GM04503 (cell line): Measurements from ENCODE around the gene NTM.
"Not testable (repeated sequence)": the region's sequence is repeated elsewhere in the genome, so short reads cannot be mapped to it uniquely, and the experiment has no call there.

Experiments used
- DNase-seq: peaks from one replicate; pipeline ENCODE4 v3.0.0-alpha.2; 2012; ENCODE audit warnings: low read depth

Gene NTM

DNA sequence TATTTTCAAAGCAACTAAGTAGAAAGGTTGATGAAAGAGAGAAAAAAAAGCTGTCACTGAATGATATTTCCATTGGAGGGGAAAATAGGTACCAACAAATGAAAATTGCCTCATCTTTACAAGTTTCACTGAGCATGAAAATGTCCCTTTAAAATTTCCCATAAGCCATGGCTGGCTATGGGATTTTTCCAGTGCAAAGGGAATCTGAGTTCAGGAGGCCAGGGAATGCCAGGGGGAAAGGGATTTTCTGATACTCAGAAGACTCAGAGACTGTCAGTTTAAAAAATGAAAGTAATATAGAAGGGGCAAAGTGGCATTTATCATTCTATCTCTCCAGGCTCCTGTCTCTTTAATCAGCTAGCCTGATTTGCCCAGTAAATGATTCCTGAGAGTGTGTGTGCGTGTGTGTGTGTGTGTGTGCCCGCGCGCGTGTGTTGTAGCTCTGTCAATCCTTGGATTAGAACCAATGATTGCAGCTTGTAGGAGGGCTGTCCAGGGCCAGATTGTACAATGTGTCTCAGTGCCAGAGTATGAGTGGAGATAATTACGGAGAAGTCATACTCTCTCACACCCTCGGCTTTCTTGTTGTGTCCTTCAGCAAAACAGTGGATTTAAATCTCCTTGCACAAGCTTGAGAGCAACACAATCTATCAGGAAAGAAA lies at the start of gene NTM:
Gene NTM, plus strand, starts transcription at position 526 of the 662 bp plus-strand sequence.
- DNase-seq = peak; percentile 4

DNA sequence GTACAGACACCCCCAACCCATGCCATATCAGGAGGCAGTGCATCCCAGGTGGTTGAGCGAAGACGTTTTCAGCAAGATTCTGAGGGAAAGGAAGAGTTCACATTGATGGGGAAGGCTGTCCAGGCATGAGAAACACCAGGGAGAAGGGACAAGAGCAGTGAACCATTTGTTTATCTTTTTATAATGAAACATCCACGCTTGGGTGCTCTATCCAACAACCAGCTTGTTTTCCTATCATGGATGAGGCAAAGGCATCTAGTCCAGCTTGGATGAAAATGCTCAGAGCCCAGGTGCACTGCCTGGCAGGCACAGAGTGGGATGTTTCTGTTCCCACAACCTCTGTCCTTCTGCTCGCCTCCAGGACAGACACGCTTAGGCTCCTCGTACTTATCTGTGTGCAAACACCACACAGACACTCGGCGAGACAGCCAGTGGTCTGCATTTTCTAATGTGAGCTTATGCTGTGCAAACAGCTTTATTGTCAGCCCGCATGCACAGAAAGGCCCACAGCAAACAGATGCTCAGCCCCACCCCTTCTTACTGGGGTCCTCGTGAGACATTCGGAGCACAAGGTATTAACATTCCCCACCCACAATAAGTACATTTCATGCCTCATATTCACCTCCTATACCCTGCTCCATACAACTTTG lies 45.4 kb upstream of the NTM start:
- no peak for DNase-seq

DNA sequence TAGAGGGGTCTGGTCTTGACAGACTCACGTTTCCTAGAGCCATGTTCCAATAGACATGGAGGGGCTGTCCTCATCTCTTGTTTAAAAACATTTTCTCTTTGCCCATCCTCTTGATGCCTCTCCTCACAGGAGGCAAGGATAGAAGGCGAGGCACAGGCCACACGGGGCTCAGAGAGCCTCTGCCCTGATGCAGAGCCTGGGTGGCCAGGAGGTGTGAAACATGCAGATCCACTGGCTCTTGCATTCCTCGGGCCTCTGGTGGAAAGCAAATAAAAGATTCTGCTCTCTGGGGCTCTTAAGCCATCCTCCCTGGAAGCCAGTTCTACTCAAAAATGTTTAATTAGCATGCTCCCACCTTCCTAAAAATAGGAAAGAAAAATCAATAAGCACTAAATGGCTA lies 43.6 kb upstream of the NTM start:
- no peak for DNase-seq

DNA sequence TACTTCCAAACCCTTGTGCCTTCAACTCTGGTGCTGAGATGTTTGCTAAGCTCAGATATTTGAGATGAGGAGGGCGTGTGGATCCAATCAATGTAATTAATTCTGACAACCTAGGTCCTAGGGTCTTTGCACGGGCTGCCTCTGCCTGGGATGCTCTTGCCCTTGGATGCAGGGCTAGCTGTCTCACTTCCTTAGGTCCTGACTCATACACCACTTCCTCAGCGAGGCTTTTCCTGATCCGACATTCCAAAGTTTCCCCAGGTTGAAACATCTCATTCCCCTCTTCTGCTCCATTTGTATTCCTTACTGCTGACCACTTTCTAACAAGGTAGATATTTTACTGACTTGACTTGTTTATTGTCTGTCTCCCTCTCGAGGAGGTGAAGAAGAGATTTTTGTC lies 43.0 kb upstream of the NTM start:
- DNase-seq = no peak

DNA sequence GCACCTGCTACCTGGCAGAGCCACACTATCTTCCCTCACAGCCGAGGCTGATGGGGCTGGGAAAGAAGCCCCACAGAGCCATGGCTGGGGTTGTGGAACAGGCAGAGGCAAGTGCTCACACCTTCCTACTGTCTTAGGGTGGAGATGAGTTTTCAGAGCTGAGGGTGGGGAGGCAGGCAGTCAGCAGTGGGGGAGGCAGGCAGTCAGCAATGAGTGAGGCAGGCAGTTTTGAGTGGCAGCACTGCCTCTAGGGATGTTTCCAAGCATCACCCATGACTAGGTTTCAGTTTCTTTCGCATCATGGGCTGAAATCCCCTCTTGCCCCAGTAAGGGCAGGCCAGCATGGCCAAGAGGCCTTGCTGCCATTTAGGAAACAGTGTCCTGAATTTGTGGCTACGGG lies 41.6 kb upstream of the NTM start:
- no peak for DNase-seq

DNA sequence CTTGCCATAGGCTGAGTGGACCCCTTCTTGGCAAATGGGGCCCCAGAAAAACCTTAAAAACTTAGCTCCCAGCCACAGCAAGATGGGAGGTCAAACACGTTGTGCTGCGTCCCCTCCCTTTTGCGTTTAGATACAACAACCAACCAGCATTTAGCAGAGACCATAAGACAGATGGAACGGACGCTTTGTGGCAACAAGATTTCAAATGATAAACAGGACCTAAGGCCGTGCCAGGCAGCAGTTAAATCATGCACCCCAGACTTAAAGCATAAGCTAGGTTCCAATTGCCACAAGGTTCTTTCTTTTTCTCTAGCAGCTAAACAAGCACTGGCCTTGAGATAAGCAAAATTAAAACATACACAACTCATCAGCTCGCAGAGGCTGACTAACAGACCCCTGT lies 39.4 kb upstream of the NTM start:
- DNase-seq = no peak

DNA sequence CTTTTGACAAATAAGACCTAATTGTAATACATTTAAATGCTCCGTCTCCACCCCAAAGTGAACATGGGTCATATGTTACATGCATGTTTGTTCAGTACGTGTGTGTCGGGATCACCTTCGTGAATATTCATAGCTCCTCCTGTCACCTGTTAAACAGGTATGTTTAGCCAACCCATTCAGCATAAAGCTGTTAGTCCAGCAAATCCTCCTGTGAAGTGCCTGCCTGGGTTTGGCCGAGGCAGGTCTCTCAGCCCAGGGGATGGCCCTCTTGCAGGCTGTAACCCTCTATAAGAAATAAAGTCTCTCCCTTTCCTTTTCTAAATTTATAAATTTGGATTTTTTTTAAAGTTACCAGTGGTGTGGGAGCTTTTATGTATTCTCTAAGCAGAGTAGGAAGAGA lies 38.9 kb upstream of the NTM start:
- no peak for DNase-seq

DNA sequence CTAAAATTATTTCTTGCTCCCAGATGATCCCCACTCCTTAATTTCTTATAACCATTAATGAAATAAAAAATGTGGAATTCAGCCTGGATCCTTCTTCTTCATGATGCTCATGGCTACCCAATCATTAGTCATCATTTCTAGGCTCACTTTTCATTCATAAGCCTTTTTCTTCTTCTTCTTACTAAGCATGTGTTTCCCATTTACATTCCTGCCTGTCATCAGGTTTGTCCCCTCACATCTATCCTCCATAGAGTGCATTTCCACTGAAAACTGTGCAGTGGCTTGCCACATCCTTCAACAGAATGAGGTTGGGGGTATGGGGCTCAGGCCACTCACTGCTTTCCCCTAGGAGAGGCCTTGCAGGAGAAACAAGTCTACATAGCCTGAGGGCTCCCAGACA lies 35.8 kb upstream of the NTM start:
- DNase-seq = no peak

DNA sequence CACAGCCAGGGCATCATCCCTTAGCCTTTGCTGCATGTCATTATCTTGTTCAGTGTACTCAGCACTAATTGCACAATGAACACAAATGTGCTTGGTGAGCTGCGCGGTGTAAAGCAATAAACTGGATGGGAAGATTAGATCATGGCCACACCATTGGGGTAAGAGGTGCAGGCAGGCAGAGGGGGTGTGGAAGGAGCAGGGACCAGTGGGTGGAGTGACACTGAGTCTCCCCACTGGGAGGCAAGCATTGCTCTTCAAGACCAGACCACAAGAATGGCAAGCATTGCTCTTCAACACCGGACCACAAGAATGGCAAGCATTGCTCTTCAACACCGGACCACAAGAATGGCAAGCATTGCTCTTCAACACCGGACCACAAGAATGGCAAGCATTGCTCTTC lies 28.5 kb upstream of the NTM start:
- not testable (repeated sequence) for DNase-seq

DNA sequence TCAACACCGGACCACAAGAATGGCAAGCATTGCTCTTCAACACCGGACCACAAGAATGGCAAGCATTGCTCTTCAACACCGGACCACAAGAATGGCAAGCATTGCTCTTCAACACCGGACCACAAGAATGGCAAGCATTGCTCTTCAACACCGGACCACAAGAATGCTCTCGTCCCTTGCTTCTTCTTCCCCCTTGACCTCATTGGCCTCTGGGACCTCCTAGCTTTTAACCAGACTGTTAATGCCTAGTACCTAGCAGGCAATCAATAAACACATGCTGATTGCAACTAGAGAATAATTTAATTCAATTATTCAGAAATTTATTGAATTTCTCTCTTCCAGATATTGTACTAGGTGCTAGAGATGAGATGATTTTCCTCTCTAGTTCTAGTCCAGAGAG lies 28.0 kb upstream of the NTM start:
- not testable (repeated sequence) for DNase-seq

DNA sequence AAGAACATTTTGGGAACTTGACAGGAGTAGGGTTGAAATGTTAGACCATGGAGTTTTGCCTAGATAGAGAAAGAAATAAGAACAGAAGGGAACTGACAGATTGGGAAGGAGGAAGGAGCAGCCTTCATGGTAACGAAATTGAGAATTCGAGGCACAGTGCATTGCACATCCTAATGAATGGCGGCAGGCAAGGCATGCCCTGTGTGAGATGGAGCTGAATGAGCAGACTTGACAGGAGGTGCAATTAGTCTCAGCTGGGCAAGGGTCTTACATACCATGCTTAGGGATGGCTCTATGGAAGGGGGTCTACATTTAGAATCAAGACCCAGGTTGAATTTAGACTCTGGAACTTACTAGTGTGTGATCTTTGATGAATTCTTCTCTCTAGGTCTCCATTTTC lies 25.0 kb upstream of the NTM start:
- no peak for DNase-seq

DNA sequence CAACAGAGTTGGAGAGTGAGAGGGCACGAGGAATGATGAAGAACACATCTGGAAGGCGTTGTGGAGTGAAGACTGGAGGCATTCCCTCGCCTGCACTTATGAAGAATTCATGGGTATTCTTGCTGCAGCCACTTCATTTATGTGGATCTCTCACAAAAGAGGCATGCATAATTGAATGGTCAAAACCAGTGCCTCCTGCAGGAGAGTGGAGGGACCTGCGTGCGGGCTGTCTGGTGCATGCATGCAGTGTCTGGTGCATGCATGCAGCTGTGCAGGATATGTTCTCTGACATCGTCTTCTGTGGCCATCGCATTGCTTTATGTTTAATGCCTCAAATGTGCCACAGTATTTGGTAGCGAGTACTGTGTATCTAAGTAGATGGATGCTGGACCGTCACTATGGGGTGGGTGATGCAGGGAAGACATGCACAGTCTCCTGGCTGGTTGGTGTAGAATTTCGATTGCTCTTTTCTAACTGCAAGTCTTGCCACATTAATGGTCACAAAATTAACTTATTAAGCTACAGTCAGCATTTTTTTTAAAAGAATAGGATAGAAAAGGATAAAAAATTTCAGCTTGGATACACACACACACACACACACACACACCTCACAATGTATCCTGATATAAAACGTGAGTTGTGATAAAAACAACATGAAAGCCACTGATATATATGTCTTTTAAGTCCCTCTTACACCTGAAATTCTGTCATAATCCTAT lies 20.9 kb upstream of the NTM start:
- DNase-seq = no peak

DNA sequence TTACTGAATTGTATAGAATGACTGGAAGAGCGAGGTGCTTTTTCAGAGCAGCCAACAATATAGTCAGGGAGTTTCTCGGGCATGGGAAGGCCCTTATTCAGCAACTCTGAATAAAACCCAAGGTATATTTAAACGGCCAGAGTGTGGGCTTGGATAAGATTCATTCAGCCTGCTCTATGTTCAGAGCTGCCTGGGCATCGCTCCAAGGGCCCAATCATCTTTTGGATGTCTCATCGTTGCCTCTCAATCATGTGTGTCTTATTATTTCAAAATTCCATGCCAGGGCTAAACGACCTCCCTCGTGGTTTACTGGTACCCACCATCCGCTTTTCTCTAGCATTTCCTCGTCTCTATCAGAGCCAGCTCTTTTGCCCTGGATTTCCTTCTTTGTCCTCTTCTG lies 19.5 kb upstream of the NTM start:
- DNase-seq = no peak

DNA sequence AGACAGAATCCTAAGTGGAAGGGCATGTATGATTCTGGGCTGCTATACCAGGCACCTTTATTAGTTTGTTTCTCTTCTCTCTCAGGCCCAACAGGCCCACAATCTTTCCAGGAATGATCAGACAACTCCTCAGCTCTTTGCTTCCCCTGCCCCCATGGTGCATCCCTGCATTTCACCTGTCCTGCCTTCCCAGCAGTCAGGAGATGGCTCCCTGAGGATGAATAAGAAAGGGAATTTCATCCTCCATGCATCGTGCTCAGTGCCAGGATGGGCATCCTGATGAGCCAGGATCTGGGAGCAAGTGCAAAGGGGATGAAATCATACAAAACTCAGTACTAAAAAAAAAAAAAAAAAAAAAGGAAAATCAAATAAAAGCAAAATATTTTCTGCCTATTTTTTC lies 18.6 kb upstream of the NTM start:
- DNase-seq = no peak

DNA sequence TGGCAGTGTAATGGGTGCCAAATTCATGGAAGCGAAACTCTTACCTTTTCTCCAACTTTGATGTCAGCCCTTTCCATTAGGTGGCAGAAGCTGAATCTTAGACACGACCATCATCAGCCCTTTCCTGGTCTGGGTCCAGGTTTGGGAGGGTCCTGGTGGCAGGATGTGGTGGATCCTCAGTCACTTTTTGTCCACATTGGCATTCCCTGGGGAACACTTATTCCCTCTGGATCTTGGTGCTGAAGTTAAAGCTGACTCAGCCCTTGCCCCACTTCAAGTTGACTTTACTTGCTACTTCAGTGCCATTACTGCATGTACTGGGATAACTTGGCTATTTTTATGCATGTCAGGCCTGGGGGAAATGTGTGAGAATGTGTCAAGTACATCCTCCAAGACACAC lies 16.6 kb upstream of the NTM start:
- DNase-seq = no peak

DNA sequence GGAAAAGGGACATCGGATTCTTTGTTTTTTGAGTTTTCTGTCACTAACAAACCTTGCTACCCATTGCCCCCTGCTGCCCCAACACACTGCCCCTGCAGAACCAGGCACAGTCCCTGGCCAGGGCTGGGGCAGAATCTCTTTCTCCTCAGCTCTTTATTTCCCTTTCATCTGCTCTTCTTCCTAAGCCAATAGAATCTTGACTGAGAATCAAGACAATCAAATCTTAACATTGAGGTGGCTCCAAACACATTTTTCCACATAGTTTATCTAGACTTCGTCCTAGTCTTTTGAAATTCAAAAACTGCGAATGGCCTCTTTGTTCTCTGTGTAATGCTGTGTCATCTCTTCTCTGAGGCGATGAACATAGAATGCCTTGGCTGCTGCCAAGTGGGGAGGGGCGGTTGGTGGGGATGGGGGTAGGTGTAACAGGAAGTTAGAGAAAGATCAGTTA lies 16.1 kb upstream of the NTM start:
- no peak for DNase-seq

DNA sequence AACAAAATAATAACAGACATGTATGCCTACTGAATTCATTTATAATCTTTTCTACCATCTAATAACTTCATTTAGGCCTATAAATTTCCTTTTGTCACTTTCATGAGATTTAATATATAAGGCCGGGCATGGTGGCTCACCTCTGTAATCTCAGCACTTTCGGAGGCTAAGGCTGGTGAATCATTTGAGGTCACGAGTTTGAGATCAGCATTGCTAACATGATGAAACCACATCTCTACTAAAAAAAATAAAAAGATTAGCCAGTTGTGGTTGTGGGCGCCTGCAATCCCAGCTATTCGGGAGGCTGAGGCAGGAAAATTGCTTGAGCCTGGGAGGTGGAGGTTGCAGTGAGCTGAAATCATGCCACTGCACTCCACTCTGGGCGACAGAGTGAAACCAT lies 14.2 kb upstream of the NTM start:
- DNase-seq = no peak

DNA sequence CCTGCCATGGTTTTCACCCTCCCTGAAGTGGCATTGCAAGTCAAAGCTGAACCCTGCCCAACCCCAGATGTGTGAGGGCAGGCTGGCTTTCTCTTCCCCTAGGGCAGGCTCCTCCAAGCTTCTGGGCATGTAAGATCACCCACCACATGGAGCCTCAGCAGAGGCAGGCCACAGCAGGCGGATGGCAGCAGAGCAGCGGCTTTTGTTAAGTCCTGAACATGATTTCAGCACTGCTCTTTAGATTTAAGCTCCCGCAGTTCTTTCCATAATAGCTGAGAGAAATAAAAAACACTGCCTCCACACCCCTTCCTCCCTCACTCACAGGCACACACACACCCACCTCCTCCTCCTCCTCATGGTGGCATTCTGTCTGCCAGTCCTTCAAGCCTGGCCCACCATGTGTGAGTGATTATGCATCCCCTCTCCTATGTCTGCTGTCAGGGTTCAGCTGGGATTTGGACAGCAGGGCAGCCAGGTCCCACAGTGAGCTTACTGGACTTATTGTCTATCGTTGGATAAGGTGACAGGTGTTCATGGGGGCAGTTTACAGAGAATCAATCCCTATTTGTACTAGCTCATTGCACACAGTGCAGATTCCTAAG lies 5.0 kb upstream of the NTM start:
- DNase-seq = no peak

DNA sequence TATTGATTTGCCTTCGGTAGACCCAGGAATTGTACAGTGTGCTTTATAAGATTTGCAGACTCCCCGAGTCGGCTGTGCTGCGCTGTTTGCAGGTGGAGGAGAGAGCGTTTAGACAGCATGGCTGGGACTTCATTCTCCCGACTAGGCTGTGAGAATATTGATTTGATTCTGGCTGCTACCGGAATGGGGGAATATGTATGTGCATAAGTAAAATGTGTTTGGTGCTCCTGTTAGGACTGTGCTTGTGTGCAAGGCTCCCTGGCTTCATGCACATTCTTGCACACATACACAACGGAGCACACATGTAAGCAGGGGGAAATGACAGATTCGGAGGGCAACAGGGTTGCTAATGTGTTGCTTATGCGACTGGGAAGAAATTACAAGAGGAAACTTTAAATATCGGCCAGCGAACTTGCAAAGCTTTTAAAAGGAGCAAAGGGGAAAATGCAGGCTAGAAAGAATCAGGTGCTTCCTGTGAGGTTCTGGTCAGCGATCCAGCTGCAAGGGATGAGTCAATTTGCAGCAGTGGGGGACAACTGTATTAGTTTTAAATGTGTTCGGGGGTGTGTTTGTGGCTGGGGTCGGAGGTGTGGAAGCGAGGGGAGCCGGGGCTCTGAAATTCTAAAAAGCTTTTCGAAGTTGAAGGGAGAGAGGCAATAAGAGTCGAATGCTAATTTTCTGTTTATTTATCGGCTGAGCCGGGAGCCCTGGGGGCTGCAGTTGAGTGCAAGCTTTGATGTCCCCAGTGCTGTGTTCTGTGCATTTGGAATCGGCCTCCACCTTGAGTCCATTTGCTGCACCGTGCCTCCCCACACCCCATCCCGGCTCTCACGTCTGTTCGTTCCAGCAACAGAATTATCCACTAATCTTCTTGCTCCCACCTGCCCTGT lies 731 bp downstream of the NTM start:
- no peak for DNase-seq

DNA sequence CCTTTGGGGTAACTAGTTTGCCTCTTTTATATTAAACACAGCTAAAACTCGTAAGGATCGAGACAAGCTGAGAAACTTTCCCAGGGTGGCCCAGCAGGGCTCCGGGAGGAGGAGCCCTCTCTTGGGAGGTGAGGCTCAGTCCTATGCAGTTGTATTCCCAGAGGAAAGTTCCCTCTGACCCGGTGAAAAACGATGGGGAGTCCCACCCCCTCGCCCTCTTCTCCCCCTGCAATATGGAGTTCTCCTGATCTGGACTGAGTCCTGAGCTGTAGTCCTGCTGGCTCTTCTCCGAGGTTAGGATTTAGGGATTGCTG lies 1.3 kb downstream of the NTM start:
- no peak for DNase-seq

DNA sequence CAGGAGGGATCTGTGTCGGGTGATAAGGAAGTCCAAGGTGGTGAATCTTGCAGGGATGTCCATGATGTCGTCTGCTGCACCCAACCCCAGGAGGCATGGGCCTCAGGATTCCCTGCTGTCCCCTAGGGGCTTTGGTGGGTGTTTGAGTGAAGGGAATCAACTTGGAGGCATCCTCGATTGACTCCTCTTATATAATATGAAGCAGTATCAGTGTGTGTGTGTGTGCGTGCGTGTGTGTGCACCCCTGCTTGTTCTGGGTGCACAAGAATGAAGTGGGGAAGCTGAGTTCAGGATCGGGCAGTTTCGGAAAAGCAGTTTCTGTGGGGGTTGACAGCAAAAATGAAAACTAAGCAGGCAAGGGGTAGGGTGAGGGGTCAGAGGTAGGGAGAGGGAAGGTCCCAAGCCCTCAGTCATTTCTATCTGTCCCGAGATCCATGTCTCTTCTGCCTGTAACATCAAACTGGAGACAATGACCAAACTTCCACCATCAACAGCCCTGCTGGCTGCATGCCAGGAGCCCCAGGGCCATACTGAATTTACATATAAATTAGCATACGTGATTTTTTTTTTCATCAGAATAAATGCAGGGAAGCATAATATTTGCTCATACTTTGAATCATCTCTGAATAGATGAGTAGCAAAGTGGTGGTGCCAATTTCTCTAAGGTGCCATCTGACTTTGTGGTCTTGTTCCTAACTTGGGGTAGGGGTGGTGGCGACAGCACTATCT lies 2.0 kb downstream of the NTM start:
- no peak for DNase-seq
